AG09309 (cell line): ENCODE measurements around the gene AK5.

Experiments used
- DNase-seq: peaks from one replicate; pipeline ENCODE4 v3.0.0-alpha.2; 2010; ENCODE audit warnings: low read depth
- H3K4me3 ChIP-seq: 2 replicates; pipeline ENCODE4 v1.5.1; 2011; ENCODE audit warnings: mild to moderate bottlenecking, low read depth, low read length, moderate library complexity; ENCODE audit not compliant: control insufficient read depth
- TF ChIP-seq, protein P1 (sequence below): IDR thresholded peaks from 2 replicates; pipeline ENCODE4 v1.5.1; 2011; ENCODE audit warnings: mild to moderate bottlenecking, low read depth, low read length, inconsistent platforms; ENCODE audit not compliant: insufficient read depth, control insufficient read depth; ENCODE audit errors: missing control alignments

AK5 gene

GRCh38 chr1:77378723-77379535 is 97.1 kb downstream of the AK5 start:
- H3K4me3 ChIP-seq, result no peak overlapping the region
- TF ChIP-seq, protein P1, sequence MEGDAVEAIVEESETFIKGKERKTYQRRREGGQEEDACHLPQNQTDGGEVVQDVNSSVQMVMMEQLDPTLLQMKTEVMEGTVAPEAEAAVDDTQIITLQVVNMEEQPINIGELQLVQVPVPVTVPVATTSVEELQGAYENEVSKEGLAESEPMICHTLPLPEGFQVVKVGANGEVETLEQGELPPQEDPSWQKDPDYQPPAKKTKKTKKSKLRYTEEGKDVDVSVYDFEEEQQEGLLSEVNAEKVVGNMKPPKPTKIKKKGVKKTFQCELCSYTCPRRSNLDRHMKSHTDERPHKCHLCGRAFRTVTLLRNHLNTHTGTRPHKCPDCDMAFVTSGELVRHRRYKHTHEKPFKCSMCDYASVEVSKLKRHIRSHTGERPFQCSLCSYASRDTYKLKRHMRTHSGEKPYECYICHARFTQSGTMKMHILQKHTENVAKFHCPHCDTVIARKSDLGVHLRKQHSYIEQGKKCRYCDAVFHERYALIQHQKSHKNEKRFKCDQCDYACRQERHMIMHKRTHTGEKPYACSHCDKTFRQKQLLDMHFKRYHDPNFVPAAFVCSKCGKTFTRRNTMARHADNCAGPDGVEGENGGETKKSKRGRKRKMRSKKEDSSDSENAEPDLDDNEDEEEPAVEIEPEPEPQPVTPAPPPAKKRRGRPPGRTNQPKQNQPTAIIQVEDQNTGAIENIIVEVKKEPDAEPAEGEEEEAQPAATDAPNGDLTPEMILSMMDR, result no peak
- DNase-seq, result no peak

DNA sequence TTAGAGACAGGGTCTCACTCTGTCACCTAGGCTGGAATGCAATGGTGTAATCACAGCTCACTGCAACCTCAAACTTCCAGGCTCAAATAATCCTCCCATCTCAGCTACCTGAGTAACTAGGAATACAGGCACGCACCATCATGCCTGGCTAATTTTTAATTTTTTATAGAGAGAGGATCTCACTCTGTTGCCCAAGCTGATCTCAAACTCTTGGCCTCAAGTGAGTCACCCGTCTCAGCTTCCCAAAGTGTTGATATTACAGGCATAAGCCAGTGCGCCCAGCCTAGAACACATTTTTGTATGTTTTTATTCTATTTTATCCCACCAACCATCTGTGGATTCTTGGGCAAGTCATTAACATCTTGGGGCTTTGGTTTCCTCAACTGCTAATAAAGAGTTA is 100.5 kb downstream of the AK5 start:
- DNase-seq, result no peak
- H3K4me3 ChIP-seq, result no peak overlapping the region
- TF ChIP-seq, protein P1, result no peak

- TF ChIP-seq, protein P1, result no peak
- DNase-seq, result no peak
- H3K4me3 ChIP-seq, result no peak overlapping the region
These were observed 101.4 kb downstream of the AK5 start for GRCh38 chr1:77383236-77383635.

DNA sequence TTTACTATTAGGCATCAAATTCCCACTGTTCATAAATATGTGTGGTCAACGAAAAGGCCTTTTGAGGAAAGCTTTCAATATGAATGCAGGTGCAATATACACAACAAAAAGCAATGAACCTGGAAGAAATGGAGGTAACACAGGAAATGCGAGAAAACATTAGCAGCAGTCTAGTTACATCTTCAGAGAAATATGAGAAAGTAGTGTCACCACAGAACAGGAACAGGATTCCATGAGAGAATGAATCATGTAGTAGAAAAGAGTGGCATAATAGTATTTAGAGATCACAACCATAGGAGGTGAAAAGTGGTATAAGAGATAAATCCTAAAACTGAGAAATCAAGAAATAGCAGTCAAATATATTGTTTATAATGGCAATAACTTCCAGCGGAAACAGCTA is 103.7 kb downstream of the AK5 start:
- no peak overlapping the region for H3K4me3 ChIP-seq
- DNase-seq, result no peak
- TF ChIP-seq, protein P1, result no peak

DNA sequence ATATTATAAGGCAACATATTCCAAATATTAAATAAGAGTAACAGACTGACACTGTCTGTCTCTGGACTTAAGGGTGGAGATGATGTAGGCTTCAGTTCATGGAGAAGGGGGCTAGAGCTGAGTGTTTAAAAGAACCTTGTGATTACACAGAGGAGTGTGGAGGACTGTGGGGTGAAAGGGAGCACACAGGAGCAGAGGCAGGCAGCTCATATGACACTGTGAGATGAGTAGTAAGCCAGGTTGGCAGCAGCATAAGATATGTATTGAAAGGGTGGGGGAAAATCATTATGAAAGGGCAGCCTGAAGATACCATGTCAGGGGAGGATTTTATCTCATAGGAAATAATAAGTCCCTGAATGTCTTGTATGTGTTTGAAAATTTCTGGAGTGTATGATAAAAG is 104.5 kb downstream of the AK5 start:
- TF ChIP-seq, protein P1, result no peak
- H3K4me3 ChIP-seq, result no peak overlapping the region
- DNase-seq, result no peak

- TF ChIP-seq, protein P1, result no peak
- no peak for DNase-seq
These were observed 105.7 kb downstream of the AK5 start for GRCh38 chr1:77387553-77387952.

DNA sequence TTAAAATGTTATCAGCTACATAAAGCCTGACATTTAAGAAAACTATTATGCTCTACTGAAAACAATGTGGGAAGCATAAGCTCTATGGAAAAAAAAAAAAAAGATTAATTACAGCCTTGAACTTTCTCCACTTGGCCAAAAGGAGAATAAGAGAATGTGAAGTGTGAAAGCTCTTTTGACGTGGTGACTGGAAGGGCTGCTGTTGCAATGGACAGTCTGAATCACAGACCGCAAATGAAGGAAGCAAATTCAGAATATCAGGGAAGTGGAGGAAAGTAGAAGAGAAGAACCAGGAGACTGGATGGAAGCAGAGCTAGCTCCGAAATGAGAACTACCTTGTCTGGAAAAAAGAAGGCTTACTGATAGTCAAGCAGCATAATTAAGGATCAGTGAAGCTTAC is 106.8 kb downstream of the AK5 start:
- no peak for DNase-seq
- H3K4me3 ChIP-seq, result no peak overlapping the region
- TF ChIP-seq, protein P1, result no peak

More at GRCh38 chr1:77387553-77387952, 105.7 kb downstream of the AK5 start:
- no peak overlapping the region for H3K4me3 ChIP-seq
